Measurements from ENCODE around the gene TCF4. TPM values are rescaled to one million over a fixed set of nuclear protein-coding genes. Genes with fewer than 3 reads are reported as not detected.

The TCF4 gene
- total RNA-seq, 2 experiments from 2014 or later, result 75.9 to 76.0 TPM

DNA sequence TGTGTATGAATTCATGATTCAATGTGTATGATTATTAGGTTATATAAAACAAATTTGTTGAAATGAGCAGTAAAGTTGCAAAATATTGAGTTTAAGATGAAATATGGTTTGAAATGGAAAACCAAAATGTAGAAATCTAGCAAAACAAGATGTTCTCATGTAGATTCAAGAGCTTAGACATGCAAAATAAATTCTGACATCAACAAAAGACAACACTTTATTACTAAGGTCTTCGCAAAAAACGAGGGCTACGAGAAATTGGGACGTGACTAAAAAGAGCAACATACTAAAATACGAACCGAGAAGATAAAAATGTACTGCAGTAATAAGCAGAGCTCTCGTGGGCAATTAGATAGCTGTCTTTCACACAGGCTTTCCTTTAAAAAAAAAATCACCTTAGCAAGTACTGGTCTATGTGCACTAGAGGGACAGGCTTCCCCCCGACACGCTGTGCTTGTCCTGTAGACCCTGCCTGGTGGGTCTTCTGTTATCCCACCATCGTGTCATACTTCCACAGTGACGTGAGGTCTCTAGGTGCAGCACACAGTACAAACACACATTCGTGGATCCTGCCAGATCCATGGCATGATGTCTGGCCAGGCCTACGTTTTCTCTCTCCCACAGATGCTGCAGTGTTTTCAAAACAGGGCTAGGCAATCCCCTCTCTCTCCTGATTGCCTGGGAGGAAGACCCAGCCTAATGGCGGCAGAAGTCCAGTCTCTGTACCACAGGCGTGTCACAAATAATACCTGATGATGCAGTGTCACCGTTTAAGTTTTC, 240.8 kb downstream of the TCF4 start:
- Histone ChIP-seq H3K9me3 (ENCODE audit: low read length) (no peaks in the 10 kb centered on the region), H3K36me3 (ENCODE audit: insufficient read depth, low read length) (0 out of 2 replicates have a peak, but pooled peaks cover 6% of the 10 kb centered on the region), H4K20me1 (ENCODE audit: insufficient read depth, low read length) (no peaks in the 10 kb centered on the region), H3K9me2 (ENCODE audit: insufficient read depth, low read length) (no peaks in the 10 kb centered on the region), H3K27ac (ENCODE audit: low read depth, low read length, poor library complexity, severe bottlenecking) (no peak overlapping the region), H2AFZ (ENCODE audit: low read length) (no peak overlapping the region), H3K4me3 (ENCODE audit: low read depth, low read length, poor library complexity, severe bottlenecking) (no peak overlapping the region), H3K79me2 (ENCODE audit: insufficient read depth, low read depth, low read length) (no peaks in the 10 kb centered on the region), H3K4me1 (ENCODE audit: insufficient read depth, low read length, poor library complexity, severe bottlenecking) (no peaks in the 10 kb centered on the region), H3K4me2 (ENCODE audit: low read length) (no peak overlapping the region)
- no peak for DNase-seq (ENCODE audit: low spot score)
- ChIA-PET POLR2A (no interaction called here), CTCF (ENCODE audit: unreplicated experiment) (no interaction called here)
- TF ChIP-seq EZH2phosphoT487 (IDR thresholded peaks at IDR 0.05; ENCODE audit: borderline replicate concordance, low read depth, low read length), result no peak
- intact Hi-C loops (cut with micrococcal nuclease; ENCODE audit: unreplicated experiment), result no loop called here
- BruUV-seq (replicated peaks), result no TSS peak

DNA sequence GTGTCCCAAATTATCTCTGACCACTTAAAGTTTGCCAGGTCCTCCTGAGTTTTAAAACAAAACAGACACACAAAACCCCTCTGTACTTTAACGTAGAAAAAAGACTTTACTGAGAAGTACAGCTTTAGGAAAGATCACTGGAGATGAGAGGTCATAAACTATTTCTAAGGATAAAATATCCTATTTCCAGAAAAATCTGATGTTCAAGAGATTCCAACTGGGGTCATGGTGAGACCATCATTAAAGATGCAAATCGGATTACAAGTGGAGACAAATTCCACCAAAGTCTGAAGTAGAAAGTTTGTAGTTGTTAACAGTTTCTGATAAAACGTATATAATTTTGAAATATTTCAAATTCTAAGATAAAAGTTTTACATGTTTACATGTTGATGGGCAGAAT, 241.6 kb downstream of the TCF4 start:
- ChIA-PET POLR2A (no interaction called here), CTCF (ENCODE audit: unreplicated experiment) (no interaction called here)
- no peak for DNase-seq (ENCODE audit: low spot score)
- Histone ChIP-seq H3K4me2 (ENCODE audit: low read length) (no peak overlapping the region), H3K9me2 (ENCODE audit: insufficient read depth, low read length) (no peaks in the 10 kb centered on the region), H4K20me1 (ENCODE audit: insufficient read depth, low read length) (no peaks in the 10 kb centered on the region), H3K27ac (ENCODE audit: low read depth, low read length, poor library complexity, severe bottlenecking) (no peak overlapping the region), H3K4me3 (ENCODE audit: low read depth, low read length, poor library complexity, severe bottlenecking) (no peak overlapping the region), H3K9me3 (ENCODE audit: low read length) (no peaks in the 10 kb centered on the region), H3K4me1 (ENCODE audit: insufficient read depth, low read length, poor library complexity, severe bottlenecking) (no peaks in the 10 kb centered on the region), H3K36me3 (ENCODE audit: insufficient read depth, low read length) (0 out of 2 replicates have a peak, but pooled peaks cover 6% of the 10 kb centered on the region), H3K79me2 (ENCODE audit: insufficient read depth, low read depth, low read length) (no peaks in the 10 kb centered on the region), H2AFZ (ENCODE audit: low read length) (no peak overlapping the region)
- TF ChIP-seq, protein P1, sequence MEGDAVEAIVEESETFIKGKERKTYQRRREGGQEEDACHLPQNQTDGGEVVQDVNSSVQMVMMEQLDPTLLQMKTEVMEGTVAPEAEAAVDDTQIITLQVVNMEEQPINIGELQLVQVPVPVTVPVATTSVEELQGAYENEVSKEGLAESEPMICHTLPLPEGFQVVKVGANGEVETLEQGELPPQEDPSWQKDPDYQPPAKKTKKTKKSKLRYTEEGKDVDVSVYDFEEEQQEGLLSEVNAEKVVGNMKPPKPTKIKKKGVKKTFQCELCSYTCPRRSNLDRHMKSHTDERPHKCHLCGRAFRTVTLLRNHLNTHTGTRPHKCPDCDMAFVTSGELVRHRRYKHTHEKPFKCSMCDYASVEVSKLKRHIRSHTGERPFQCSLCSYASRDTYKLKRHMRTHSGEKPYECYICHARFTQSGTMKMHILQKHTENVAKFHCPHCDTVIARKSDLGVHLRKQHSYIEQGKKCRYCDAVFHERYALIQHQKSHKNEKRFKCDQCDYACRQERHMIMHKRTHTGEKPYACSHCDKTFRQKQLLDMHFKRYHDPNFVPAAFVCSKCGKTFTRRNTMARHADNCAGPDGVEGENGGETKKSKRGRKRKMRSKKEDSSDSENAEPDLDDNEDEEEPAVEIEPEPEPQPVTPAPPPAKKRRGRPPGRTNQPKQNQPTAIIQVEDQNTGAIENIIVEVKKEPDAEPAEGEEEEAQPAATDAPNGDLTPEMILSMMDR (conservative IDR thresholded peaks at IDR 0.05; ENCODE audit: low read length), result no peak
- no TSS peak for BruUV-seq (replicated peaks)
- intact Hi-C loops (cut with micrococcal nuclease; ENCODE audit: unreplicated experiment), result no loop called here

DNA sequence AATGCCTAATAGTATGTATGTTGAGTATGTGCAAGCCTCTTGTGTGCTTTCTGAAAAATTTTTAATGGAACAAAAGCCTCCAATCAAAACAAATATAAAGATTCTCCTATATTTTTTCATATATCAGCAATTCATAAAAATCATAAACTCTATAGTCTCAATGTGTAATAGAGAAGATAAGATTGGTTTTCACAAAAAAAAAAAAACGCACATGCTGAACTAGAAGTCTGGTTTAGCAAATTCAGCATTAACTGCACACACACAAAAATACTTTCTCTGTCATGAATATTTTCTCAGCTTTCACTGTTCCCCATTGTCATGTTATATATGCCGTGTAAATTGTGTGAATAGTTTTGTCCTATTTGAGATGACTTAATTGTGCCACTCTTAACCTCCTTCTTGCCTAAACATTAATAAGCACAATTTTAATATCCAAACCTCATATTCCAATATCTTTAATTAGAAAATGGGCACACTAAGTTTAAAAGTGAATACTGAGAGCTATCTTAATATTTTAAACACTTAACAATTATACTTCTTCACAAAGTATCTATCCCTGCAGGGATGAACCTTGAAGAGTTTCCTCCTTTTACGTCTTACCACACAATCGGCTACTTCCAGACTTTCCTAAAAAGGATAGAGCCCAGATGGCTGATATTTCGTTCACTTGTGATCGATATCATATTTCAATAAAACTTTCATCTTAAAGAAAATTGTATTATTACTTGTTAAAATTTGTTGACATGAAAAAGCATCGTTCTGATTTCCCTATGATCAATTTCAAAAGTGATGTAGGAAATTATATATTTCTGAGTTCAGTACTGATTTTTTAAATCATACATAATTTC, 242.7 kb downstream of the TCF4 start:
- TF ChIP-seq, protein P1 (conservative IDR thresholded peaks at IDR 0.05; ENCODE audit: low read length), result no peak
- TF ChIP-seq EZH2phosphoT487 (IDR thresholded peaks at IDR 0.05; ENCODE audit: borderline replicate concordance, low read depth, low read length), result no peak
- H3K27ac ChIP-seq (ENCODE audit: low read depth, low read length, poor library complexity, severe bottlenecking), result no peak overlapping the region
- H3K4me3 ChIP-seq (ENCODE audit: low read depth, low read length, poor library complexity, severe bottlenecking), result no peak overlapping the region
- no TSS peak for BruUV-seq (replicated peaks)
- no peak for DNase-seq (ENCODE audit: low spot score)
- no peak overlapping the region for H2AFZ ChIP-seq (ENCODE audit: low read length)
- ChIA-PET POLR2A (interaction anchor here (0.6 kb wide), 1 partner anchor 45 kb away, joined by 3 read pairs; no protein-coding TSS in a partner anchor), CTCF (ENCODE audit: unreplicated experiment) (no interaction called here)
- H3K4me1 ChIP-seq (ENCODE audit: insufficient read depth, low read length, poor library complexity, severe bottlenecking), result no peaks in the 10 kb centered on the region
- no peaks in the 10 kb centered on the region for H3K79me2 ChIP-seq (ENCODE audit: insufficient read depth, low read depth, low read length)
- H3K36me3 ChIP-seq (ENCODE audit: insufficient read depth, low read length), result 0 out of 2 replicates have a peak, but pooled peaks cover 6% of the 10 kb centered on the region
- intact Hi-C loops (cut with micrococcal nuclease; ENCODE audit: unreplicated experiment), result no loop called here
- no peaks in the 10 kb centered on the region for H4K20me1 ChIP-seq (ENCODE audit: insufficient read depth, low read length)
- H3K4me2 ChIP-seq (ENCODE audit: low read length), result no peak overlapping the region
- H3K9me2 ChIP-seq (ENCODE audit: insufficient read depth, low read length), result no peaks in the 10 kb centered on the region
- no peaks in the 10 kb centered on the region for H3K9me3 ChIP-seq (ENCODE audit: low read length)

Data from OCI-LY7 (cell line).